Measurements from ENCODE around the gene PLEKHM2. TPM values are rescaled to one million over a fixed set of nuclear protein-coding genes. Genes with fewer than 3 reads are reported as not detected.

The PLEKHM2 gene
- total RNA-seq, 1 experiment from 2014 or later = 38.5 TPM

DNA sequence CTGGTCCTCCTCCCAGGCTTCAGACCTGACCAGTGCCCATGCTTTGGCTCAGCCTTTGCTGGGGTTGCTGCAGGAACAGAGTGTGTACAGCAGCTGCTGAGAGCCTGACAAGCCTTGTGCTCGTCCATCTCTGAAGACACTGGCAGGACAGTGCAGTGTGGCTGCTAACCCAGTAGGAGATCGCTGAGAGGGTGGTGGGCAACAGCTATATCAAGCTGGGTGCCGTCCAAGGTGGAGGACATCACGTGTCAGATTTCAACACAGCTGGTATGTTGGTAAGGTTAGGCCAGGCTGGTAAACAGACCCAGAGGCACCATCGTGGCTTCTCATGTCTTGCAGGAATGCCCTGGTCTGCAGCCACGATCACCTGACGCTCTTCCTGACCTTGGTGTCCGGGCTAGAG is 34.1 kb downstream of the PLEKHM2 start (continued):
- TF ChIP-seq, protein P1, sequence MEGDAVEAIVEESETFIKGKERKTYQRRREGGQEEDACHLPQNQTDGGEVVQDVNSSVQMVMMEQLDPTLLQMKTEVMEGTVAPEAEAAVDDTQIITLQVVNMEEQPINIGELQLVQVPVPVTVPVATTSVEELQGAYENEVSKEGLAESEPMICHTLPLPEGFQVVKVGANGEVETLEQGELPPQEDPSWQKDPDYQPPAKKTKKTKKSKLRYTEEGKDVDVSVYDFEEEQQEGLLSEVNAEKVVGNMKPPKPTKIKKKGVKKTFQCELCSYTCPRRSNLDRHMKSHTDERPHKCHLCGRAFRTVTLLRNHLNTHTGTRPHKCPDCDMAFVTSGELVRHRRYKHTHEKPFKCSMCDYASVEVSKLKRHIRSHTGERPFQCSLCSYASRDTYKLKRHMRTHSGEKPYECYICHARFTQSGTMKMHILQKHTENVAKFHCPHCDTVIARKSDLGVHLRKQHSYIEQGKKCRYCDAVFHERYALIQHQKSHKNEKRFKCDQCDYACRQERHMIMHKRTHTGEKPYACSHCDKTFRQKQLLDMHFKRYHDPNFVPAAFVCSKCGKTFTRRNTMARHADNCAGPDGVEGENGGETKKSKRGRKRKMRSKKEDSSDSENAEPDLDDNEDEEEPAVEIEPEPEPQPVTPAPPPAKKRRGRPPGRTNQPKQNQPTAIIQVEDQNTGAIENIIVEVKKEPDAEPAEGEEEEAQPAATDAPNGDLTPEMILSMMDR (IDR thresholded peaks at IDR 0.05 in 2 of 3, conservative IDR thresholded peaks at IDR 0.05 in 1 of 3; ENCODE audit: borderline replicate concordance in 1 of 3, insufficient read depth in 1 of 3, low read depth in 2 of 3, low read length in 2 of 3) = no peak
- TF ChIP-seq POLR2A (IDR thresholded peaks at IDR 0.05; ENCODE audit: borderline replicate concordance, extremely low read depth, insufficient read depth, insufficient read length) (no peak), ZFX (IDR thresholded peaks at IDR 0.05) (no peak)

DNA sequence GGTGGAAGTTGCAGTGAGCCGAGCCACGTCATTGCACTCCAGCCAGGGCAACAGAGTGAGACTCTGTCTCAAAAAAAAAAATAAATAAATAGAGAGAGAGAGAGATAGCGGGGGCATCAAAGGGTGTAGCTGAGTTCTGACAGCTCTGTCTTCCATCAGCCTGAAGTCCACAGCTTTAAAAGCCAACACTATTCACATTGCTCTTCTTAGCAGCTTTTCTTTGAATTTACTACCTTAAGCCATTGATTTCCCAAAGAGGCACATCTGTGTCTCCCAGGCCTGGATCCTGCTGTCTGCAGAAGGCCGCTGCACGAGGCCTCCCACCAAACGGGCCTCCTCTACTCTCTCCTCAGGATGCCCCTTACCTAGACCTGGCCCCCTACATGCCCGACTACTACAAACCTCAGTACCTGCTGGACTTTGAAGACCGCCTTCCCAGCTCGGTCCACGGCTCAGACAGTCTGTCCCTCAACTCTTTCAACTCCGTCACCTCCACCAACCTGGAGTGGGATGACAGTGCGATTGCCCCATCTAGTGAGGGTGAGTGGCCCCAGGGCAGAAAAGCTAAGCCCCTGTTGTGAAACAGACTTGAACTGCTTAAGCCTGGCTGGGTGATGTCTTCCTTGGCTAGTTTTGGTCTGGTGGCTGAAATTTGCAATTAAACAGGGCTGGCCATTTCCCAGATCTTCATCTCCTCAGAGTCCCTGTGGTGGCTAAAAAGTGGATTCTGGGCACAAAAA is 35.4 kb downstream of the PLEKHM2 start:
- BruUV-seq (replicated peaks) = no TSS peak
- no peak overlapping the region for H3K4me3 ChIP-seq (replicated peaks in 1 of 2; ENCODE audit: low read depth in 1 of 2, low read length in 2 of 2)
- H3K4me2 ChIP-seq (ENCODE audit: low read length) = no peak overlapping the region
- no peaks in the 10 kb centered on the region for H3K9me2 ChIP-seq (ENCODE audit: insufficient read depth)
- H3K27ac ChIP-seq (ENCODE audit: low read depth, low read length) = no peak overlapping the region
- RAD21 ChIA-PET (ENCODE audit: low non-redundant PET in 1 of 2, low total read pairs in 2 of 2, uncharacterized antibody in 2 of 2, unreplicated experiment in 2 of 2) = interaction anchor here in 1 of 2 experiments (0.6 kb wide), 1 partner anchor 146 kb away, joined by 3 read pairs; no protein-coding TSS in a partner anchor
- no peaks in the 10 kb centered on the region for H3K4me1 ChIP-seq (ENCODE audit: control insufficient read depth in 1 of 2, insufficient read depth in 2 of 2, low read length in 2 of 2)
- H3K36me3 ChIP-seq (ENCODE audit: control insufficient read depth in 1 of 2, insufficient read depth in 2 of 2, low read length in 2 of 2) = peaks cover 0 to 3% of the 10 kb centered on the region in 2 experiments; a peak in 1 of 4 replicates
- no peaks in the 10 kb centered on the region for H4K20me1 ChIP-seq (ENCODE audit: insufficient read depth)
- POLR2A ChIA-PET = no interaction called here
- TF ChIP-seq, protein P2, sequence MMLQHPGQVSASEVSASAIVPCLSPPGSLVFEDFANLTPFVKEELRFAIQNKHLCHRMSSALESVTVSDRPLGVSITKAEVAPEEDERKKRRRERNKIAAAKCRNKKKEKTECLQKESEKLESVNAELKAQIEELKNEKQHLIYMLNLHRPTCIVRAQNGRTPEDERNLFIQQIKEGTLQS (IDR thresholded peaks at IDR 0.05) = no peak
- TF ChIP-seq ZFX (IDR thresholded peaks at IDR 0.05) (no peak), SP1 (IDR thresholded peaks at IDR 0.05; ENCODE audit: low read depth) (no peak), EZH2 (IDR thresholded peaks at IDR 0.05) (no peak), ZNF274 (IDR thresholded peaks at IDR 0.05; ENCODE audit: low read depth, low read length) (no peak), POLR2A (IDR thresholded peaks at IDR 0.05; ENCODE audit: borderline replicate concordance, extremely low read depth, insufficient read depth, insufficient read length) (no peak), CEBPB (IDR thresholded peaks at IDR 0.05; ENCODE audit: low read depth) (no peak), SIN3A (IDR thresholded peaks at IDR 0.05; ENCODE audit: low read depth) (no peak)
- TF ChIP-seq, protein P3, sequence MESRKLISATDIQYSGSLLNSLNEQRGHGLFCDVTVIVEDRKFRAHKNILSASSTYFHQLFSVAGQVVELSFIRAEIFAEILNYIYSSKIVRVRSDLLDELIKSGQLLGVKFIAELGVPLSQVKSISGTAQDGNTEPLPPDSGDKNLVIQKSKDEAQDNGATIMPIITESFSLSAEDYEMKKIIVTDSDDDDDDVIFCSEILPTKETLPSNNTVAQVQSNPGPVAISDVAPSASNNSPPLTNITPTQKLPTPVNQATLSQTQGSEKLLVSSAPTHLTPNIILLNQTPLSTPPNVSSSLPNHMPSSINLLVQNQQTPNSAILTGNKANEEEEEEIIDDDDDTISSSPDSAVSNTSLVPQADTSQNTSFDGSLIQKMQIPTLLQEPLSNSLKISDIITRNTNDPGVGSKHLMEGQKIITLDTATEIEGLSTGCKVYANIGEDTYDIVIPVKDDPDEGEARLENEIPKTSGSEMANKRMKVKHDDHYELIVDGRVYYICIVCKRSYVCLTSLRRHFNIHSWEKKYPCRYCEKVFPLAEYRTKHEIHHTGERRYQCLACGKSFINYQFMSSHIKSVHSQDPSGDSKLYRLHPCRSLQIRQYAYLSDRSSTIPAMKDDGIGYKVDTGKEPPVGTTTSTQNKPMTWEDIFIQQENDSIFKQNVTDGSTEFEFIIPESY (IDR thresholded peaks at IDR 0.05; ENCODE audit: extremely low read depth, insufficient replicate concordance, low read length) = no peak
- no peak for ATAC-seq
- no peaks in the 10 kb centered on the region for H3K27me3 ChIP-seq (ENCODE audit: insufficient read depth, low read length)
- H3K79me2 ChIP-seq (ENCODE audit: insufficient read depth, low read length) = no peaks in the 10 kb centered on the region
- intact Hi-C loops (cut with micrococcal nuclease) = no loop called here
- DNase-seq (ENCODE audit: low read depth, low spot score) = no peak
- CTCF ChIA-PET = no interaction called here
- H3K9ac ChIP-seq (ENCODE audit: low read length) = no peak overlapping the region
- H3K9me3 ChIP-seq (ENCODE audit: control insufficient read depth in 1 of 2, insufficient read depth in 1 of 2, low read depth in 1 of 2, low read length in 2 of 2) = no peaks in the 10 kb centered on the region
- H2AFZ ChIP-seq (ENCODE audit: low read depth, low read length, poor library complexity, severe bottlenecking) = no peak overlapping the region

Data from HCT116 (cell line).